CMK (cell line): ENCODE measurements around the gene SHANK2.

ENCODE experiments used
- DNase-seq: peaks from one replicate; pipeline ENCODE4 v3.0.0-alpha.2; 2010; ENCODE audit warnings: low read depth

Gene SHANK2

GRCh38 chr11:71202598-71202944 is 49.8 kb downstream of the SHANK2 start:
- DNase-seq, result no peak
